ENCODE measurements around the gene CRYBB2. TPM values are rescaled to one million over a fixed set of nuclear protein-coding genes. Genes with fewer than 3 reads are reported as not detected.
"Not testable (repeated sequence)": the region's sequence is repeated elsewhere in the genome, so short reads cannot be mapped to it uniquely, and the experiment has no call there.

The CRYBB2 gene, protein sequence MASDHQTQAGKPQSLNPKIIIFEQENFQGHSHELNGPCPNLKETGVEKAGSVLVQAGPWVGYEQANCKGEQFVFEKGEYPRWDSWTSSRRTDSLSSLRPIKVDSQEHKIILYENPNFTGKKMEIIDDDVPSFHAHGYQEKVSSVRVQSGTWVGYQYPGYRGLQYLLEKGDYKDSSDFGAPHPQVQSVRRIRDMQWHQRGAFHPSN
- total RNA-seq: not detected

DNA sequence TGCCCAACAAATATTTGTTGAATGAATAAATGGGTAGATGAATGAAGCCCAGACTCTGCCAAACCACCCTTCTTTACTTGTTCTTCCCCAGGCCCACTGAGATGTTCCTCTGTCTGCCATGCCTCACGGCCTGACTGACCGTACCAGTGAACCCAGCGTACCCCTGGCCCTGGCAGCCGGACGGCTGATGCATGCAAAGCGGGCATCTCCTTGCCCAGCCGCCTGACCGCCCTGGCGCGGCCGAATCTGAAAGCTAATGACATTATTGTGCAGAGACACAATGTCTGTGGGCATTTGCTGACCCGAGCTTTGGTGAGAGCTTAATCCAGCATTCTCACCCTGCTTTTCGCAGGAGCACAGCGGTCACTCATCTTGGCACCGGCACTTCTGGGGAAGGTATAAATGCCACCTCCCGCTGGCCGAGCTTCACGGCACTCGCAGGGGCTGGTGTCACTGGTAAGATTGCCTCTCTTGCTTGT is at the start of gene CRYBB2:
CRYBB2 (plus strand) TSS at position 429 of the 479 bp plus-strand sequence. CDS start 1,791 bp downstream, outside the sequence.
- POLR2A ChIA-PET: no interaction called here
- CTCF ChIA-PET: no interaction called here

DNA sequence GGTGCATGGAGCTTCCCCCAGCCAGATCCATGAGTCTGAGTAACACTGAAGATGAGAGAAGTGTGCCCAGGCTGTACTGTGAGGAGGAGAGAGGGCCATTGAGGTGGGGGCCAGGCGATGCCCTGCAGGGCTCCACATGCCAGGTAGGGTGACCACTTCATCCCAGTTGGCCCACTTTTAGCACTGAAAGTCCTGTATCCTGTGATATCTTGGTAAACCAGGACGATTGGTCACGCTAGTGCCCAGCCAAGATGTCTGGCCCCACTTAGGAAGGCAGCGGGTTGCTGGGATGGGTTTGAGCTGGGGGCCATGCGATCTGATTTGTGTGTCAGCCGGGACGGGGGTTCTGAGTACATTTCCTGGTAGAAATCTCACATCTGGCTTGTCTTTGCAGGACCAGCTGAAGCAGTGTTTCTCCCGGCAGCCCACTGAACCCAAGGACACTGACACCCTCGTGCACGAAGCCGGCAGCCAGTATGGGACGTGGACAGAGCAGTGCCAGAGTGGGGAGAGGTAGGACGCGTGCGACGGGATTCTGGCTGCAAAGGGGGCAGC is 48.9 kb upstream of the CRYBB2 start:
- CTCF ChIA-PET: interaction anchor here (1.1 to 1.4 kb wide), 2 partner anchors 32 to 114 kb away, joined by 3 to 4 read pairs; no protein-coding TSS in a partner anchor
- POLR2A ChIA-PET: no interaction called here

DNA sequence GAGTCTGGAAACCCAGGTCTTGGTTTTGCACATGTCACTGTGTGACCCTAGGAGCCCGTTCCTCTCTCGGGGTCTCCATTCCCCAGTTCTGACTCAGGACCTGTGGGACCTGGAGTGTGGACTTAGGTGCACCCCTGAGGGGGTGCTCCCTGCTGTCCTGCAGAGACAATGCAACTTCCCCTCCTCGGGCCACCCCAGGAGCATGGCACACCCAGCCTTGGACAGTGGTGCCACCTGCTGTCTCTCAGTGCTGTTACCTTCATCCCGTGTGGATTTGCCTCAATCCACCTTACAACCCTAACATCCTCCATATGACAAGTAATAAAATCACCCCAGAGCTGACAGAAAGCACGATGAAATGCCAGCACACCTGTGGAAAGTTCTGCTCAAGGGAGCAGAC is 47.3 kb upstream of the CRYBB2 start:
- POLR2A ChIA-PET: no interaction called here
- CTCF ChIA-PET: interaction anchor here (0.7 to 1.4 kb wide), 6 partner anchors 30 to 122 kb away, joined by 3 to 5 read pairs (median 4); no protein-coding TSS in a partner anchor

DNA sequence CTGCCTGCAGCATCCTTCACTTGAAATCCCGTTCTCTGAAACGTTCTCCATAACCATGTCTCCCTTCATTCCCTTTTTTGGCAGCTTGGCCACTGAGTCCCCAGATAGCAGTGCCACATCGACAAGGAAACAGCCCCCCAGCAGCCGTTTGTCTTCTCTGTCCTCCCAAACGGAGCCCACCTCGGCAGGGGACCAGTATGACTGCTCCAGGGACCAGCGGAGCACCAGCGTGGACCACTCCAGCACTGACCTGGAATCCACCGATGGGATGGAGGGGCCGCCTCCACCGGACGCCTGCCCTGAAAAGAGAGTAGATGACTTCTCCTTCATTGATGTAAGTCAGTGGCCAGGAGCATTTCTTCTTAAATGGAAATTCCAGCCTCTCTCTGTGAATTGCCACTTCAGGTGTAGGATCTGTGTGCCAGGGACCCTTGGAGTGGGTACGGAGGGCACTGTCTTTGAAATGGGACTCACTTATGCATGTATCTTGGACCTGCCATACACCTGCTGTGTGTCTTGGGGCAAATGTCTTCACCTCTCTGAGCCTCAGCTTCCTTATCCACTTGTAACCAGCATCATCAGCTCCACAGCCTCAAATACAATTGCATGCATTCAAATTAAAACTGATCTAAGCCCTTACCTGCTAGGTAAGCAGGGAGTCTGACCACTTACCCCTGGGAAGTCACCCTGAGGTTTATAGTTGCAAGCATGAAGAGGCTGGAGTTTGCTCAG is 45.1 kb upstream of the CRYBB2 start:
- CTCF ChIA-PET: no interaction called here
- POLR2A ChIA-PET: no interaction called here

DNA sequence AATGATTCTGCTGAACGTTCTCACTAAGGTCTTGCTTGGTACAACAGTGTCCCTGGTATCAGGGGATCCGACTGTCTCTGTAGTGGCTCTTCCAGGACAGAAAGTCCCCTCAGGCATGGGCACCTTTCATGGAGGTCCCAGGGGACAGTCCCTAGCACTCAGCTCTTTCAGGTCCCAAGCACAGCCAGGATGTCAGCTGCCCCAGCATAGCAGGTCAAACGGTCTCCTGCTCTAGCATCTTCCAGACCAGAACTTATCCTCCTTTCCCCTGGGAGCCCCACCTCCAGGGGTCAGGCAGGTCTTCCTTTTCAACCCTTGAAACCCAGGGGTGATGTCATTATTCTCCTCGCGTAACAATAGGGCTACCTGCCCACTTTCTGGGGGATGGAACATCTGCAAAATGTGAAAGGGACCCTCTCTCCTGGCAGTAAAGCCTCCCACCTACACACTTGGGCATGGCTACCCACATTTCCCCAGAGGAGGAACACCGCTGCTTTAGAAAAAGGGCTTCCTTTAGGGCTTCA is 44.5 kb upstream of the CRYBB2 start:
- POLR2A ChIA-PET: no interaction called here
- CTCF ChIA-PET: no interaction called here

DNA sequence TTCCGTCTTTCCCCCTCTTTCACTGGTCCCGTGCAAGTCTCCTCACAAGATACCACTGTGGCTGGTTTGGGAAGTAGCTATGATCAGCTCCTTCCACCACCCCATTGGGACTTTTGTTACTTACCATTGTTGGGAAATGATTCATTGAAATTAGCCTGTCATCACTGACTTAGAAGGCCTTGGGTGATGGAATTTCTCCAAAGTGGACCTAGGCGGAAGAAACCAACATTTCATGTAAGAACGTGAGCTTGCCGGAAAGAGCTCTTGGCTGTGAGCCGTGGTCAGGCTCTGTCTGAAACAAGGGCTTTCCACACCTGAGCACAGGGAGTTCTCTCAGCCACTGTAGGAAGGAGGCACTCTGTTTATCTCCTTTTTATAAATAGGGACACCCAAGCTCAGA is 43.3 kb upstream of the CRYBB2 start:
- POLR2A ChIA-PET: no interaction called here
- CTCF ChIA-PET: no interaction called here

DNA sequence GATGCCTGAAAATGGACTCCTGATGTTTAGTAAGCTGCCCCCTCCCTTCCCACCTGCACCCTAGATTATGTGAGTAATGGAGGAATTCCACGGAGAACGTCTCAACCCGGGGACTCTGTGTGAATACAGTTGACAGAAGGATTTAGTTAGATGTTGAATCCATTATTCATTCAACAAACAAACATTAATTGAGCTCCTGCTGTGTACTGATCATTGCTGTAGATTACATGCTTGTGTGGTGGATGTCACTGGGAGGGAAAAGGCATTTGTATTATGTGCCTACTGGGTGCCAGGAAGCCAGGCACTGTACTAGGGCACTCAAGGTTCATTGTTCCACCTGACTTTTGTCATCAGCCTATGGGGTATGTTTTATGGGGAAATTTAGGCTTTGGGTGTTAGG is 42.6 kb upstream of the CRYBB2 start:
- CTCF ChIA-PET: no interaction called here
- POLR2A ChIA-PET: no interaction called here

DNA sequence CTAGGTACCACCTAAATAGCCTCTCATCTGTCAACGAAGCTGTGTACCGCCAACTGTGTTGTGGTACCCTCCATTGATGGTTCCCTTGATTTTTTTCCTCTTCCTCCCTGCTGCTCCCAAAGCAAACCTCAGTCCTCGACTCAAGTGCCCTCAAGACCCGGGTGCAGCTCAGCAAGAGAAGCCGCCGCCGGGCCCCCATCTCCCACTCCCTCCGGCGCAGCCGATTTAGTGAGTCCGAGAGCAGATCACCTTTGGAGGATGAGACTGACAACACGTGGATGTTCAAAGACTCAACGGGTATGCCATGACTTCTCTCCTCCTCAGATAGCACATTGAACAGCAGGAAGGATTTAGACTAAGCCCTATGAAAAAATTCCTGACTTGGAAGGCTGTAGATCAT is 42.2 kb upstream of the CRYBB2 start:
- CTCF ChIA-PET: no interaction called here
- POLR2A ChIA-PET: no interaction called here

DNA sequence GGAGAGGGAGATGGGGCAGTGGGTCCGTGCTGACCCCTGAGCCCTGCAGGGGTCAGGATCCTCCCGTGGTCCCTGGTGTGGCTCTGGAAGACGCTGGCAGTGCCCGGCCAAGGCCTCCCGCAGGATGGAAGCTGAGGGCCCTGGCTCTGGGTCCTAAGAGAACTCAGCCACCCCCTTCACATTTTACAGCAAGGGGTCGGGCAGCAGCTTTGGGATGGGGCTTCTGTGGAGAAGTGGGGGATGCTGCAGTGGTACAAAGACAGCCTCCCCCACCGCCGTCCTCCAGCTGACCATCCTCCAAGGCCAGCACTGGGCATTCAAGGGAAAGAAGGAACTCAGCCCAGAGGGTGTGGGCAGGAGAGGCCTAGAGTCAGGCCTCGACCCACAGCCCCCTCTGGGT is 41.5 kb upstream of the CRYBB2 start:
- CTCF ChIA-PET: no interaction called here
- POLR2A ChIA-PET: no interaction called here

DNA sequence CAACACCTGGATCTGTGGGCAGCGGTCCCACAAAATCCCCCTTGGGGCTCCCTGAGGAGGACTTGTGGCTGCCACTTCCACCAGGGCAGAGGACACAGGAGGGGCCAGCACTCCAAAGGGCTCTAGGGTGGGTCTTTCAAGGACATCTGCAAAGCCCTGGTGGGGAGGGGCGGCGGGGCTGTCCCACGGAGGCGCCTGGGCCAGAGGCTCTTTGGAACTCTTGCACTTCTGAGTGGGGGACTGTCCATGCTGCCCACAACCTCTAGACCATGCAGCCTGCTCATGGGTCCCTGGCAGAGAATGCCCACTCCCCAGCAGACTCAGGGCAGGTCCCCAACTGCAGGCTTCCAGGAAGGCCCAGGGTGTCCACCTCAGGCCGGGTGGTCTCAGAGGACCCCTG is 41.1 kb upstream of the CRYBB2 start:
- POLR2A ChIA-PET, CTCF ChIA-PET: not testable (repeated sequence)

DNA sequence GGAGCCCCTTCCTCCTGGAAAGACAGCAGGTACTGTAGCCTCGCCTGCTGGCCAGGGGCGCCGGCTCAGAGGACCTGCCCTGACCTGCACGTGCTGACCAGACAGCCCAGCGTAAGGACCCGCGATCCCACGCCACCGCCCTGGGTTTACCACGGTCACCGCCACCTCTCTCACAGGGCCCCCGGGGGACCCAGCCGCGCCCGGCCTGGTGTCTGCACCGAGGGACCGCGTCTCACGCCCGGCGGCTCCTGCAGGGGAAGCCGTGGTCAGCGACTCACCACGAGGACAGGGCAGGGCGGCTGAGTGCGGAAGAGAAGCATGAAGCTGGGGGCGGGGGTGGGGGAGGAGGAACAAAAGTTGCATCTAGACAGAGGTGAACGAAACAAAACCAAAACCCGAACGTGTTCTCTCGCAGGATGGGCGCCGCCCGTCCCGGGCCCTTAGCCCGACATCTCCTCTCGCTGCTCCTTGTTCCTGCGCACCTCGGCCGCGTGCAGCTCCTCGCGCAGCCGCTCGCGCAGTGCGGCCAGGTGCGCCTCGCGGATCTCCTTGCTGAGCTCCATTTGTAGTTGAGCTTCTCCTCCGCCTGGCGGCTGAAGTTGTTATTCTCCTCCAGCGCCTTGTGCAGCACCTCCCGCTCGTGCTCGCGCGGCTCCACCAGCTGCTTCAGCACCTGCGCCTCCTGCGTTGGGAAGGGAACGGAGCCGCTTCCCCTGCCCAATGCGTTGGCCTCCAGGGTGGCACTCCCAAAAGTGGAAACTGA is 40.4 kb upstream of the CRYBB2 start:
- POLR2A ChIA-PET, CTCF ChIA-PET: not testable (repeated sequence)

DNA sequence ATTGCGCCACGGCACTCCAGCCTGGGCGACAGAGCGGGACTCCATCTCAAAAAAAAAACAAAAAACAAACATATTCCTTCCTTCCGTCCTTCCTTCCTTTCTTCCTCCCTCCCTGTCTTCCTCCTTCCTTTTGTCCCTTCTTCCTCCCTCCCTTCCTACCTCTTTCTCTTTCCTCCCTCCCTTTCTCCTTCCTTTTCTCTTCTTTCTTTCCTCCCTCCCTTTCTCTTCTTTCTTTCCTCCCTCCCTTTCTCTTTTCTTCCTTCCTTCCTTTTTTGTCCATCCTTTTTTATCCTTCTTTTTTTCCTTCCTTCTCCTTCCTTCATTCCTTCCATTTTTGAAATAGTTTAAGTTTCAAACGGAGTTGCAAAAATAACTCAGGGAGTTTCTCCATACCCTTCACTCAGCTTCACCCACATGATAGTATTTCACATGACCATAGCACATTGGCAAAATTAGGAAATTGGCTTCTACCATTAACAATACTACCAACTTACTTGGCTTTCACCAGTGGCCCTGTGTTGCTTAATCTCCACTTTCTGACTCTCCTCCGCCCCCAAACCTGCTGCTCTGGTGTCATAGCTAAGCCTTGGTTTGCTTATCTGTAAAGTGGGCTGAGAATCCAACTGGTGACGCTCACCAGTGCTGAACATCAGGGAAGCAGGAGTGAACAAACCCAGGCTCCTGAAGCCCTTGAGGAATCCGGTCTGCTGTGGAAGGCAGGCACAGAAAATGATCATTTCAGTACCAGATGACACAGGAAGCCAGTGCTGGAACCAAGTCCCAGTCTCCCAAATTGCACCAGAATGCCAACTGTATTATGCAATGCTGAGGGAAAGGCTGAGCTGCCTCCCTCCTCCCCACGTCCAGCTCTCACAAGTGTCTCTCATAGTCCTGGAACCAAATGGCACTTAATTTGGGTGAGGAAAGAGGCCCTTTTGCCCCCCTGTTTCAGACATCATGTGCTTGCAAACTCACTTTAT is 37.0 kb upstream of the CRYBB2 start:
- ChIA-PET CTCF (no interaction called here), POLR2A (no interaction called here)

DNA sequence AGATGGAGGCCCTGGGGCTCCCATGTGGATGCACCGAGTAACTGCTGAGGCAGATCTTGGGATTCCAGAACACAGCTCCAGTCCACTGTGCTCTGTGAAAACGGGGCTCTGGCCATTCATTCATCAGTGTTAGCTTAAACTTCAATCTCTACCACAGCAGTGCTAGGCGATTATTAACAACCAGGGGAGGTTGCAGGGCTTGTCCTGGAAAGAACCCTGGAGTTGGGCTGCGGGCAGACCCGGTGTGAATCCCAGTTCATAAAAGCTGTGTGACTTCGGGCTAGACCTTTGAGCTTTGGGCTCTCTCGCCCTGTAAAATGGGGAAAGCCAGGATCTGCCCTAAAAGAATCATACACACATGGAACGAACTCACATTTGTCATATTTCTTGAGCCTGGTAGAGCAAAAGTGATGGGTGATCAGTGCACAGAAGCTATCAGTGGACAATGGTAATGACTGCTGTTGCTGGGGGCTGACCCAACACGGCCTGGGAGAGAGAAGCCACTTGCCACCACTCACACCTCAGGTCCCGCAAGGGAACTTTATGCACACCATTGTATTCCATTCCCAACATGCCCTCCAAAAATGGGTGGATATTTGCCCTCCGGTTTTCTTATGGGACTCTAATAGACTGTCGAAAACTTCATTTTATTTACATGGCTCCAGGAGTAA is 35.4 kb upstream of the CRYBB2 start:
- ChIA-PET CTCF (no interaction called here), POLR2A (no interaction called here)

DNA sequence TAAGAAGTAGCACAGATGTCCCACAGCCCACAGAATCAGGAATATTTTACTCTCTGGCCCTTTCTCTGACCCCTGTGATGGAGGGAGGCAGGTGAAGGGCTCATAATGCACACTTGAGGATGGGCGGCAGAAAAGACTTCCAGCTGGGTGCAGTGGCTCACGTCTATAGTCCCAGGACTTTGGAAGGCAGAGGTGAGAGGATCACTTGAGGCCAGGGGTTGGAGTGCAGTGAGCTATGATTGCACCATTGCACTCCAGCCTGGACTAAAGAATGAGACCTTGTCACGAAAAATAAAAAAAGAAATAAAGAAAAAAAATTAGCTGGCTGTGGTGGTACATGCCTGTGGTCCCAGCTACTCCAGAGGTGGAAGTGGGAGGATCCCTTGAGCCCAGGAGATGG is 33.3 kb upstream of the CRYBB2 start:
- POLR2A ChIA-PET: interaction anchor here (0.5 kb wide), 1 partner anchor 208 kb away, joined by 5 read pairs; no protein-coding TSS in a partner anchor
- CTCF ChIA-PET: no interaction called here

DNA sequence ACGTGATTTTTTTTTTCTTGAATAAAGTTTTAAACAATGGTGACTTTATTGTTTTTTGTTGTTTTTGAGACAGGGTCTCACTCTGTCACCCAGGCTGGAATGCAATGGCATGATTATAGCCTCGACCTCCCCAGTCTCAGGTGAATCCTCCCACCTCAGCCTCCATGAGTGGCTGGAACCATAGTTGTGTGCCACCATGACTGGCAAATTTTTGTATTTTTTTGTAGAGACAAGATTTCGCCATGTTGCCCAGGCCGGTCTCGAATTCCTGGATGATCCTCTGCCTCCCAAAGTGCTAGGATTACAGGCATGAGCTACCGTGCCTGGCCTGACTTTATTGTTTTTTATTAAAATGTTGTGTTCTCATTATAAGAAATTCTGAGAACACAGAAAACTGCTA is 32.0 kb upstream of the CRYBB2 start:
- CTCF ChIA-PET: no interaction called here

DNA sequence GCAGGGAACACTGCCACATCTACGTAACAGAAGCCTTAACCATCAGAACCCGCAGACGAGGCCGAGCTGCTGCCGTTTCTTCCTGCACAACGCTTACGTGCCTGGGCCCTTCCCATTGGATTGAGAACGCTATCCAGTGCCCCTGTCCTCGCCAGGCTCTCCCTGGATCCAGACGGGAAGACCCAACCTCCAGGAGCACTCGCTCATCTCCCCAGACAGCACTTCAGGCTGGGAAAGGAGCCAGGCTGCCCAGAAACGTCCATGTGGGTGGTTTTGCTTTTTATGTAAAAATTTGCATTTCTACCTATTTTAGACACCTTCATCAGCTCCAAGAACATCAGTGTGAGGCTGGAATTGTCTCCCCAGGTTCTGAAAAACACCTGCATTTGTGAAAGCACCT is 27.0 kb upstream of the CRYBB2 start:
- ChIA-PET CTCF (no interaction called here), POLR2A (no interaction called here)

More for the DNA sequence above, 32.0 kb upstream of the CRYBB2 start:
- POLR2A ChIA-PET: no interaction called here

DNA sequence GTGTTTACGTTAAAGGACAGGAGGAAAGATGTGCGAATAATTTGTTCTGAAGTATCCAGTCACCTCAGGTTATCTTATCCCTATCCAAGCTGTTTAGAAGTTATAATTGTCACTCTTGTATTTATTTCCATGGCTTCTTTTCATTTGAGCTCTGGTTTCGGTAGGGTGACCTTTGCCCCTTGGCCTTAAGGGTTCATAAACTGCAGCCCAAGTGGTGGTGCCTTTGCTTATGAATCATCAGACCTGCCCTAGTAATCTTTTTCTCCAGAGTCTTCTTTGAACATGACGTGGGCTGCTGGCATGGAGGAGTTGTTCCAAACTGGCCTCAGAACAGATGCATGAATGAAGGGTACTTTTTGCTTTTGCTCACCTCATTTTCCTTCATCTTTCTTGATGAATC is 26.3 kb upstream of the CRYBB2 start:
- CTCF ChIA-PET: interaction anchor here (0.5 to 1.2 kb wide), 2 partner anchors 9 to 137 kb away, joined by 3 to 5 read pairs; no protein-coding TSS in a partner anchor
- POLR2A ChIA-PET: no interaction called here

DNA sequence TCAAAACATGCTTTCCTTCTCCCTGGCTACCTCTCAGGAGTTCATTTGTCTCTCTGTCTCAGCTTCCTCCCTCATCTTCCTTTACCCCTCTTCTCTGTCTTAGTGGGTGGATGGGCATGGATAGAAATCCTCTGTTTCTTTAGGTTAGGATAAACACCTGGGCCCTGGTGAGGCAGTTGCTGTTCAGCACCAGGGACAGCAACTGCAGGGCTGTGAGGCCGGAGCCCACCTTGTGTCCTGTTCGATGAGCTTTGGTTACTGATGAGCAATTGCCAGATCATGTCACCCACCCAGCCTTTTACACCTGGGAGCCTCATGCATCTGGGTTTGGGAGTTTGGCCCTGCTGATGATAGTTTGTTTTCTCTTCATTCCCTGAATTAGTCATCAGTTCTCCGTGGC is 25.9 kb upstream of the CRYBB2 start:
- ChIA-PET CTCF (interaction anchor here (0.5 to 1.2 kb wide), 2 partner anchors 9 to 137 kb away, joined by 3 to 5 read pairs; no protein-coding TSS in a partner anchor), POLR2A (no interaction called here)

Measured in activated CD8-positive, alpha-beta memory T cell treated with anti-CD3 and anti-CD28 coated beads for 36 hours (primary cell).